HG03175 (cell line): Measurements from ENCODE around the gene KPNA6.
"Not testable (repeated sequence)": the region's sequence is repeated elsewhere in the genome, so short reads cannot be mapped to it uniquely, and the experiment has no call there.

Experiments used
- ATAC-seq: cut with Tn5 transposase; IDR thresholded peaks from one replicate; pipeline ENCODE4 v1.9.1; 2021; ENCODE audit warnings: mild to moderate bottlenecking, moderate library complexity; ENCODE audit not compliant: unreplicated experiment

The KPNA6 gene

DNA sequence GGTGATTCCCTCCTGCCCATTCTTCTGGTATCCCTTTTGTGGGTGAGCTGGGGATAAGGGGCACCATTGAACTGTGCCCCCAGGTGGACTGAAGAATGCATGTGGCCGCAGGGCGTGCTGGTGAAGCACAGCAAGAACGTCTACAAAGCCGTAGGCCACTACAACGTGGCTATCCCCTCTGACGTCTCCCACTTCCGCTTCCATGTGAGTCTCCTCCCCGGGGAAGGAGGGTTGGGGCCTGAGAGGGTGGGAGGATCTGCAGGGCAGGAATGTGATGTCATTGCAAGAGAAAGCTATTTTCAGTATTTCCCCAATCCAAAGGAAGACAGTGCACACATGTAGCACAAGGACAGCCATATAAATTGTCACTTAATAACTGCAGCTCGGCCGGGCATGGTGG, 7.5 kb upstream of the KPNA6 start:
- ATAC-seq = no peak

DNA sequence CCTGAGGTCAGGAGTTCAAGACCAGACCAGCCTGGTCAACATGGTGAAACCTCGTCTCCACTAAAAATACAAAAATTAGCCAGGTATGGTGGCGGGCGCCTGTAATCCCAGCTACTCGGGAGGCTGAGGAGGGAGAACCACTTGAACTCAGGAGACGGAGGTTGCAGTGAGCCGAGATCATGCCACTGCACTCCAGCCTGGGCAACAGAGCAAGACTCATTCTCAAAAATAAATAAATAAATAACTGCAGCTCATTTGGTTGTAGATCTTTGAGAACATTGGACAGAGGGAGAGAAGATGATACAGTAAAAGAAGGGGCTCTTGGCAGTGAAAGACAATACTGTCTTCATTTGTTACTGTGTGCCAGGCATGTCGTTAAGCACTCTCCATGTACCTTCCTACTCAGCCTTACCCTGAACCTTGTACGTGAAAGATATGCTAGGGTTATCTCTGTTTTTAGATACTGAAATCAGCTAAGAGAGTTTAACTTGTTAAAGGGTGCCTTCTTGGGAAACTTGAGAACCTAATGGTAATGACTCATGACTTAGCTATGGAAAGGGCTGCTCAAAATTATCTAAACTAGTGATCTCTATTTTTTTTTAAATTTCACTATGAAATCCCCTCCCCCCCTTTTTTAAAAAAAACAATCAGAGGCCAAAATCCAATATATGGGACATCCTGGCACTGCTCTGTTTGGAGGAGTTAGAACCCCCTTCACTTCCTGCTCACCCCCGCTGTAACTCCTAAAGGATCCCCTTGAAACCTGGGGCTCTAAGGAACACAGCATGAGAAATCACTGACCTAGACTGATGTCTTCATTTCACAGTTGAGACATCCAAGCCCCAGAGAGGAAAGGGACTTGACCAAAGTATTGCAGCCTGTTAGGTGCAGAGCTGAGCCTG, 6.8 kb upstream of the KPNA6 start:
- ATAC-seq = no peak

DNA sequence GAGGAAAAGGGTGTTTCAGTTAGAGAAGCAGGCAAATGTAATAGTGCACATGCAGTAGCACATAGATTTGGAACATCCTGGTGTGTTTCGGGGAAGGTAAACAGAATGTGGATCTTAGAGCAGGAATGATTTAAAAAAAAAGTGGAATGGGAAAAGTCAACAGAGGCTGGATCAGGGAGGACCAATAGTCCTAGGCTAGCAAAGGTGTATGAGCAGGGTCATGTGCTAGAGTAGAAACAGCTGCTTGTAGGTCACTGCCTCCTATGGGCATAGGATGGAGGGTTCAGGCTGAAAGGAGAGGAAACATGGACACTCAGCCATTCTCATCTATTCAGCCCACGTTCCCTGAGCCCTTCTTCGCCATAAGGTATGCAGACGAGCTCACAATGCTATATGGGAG, 3.7 kb upstream of the KPNA6 start:
- no peak for ATAC-seq

DNA sequence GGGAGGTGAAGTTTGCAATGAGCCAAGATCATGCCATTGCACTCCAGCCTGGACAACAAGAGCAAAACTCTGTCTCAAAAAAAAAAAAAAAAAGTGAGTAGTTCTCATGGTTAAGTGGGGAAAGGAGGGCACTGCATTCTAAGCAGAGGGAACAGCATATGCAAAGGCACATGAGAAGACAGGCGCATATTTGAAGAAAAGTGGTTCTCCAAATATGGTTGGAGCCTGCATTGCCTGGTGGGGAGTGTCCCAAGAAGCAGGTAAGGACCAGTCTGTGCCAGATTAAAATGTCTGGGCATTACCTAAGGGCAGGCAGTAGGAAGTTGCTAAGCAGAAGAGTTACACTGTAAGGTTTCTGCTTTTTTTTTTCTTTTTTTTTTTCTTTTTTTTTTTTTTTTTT, 2.5 kb upstream of the KPNA6 start:
- ATAC-seq = no peak

DNA sequence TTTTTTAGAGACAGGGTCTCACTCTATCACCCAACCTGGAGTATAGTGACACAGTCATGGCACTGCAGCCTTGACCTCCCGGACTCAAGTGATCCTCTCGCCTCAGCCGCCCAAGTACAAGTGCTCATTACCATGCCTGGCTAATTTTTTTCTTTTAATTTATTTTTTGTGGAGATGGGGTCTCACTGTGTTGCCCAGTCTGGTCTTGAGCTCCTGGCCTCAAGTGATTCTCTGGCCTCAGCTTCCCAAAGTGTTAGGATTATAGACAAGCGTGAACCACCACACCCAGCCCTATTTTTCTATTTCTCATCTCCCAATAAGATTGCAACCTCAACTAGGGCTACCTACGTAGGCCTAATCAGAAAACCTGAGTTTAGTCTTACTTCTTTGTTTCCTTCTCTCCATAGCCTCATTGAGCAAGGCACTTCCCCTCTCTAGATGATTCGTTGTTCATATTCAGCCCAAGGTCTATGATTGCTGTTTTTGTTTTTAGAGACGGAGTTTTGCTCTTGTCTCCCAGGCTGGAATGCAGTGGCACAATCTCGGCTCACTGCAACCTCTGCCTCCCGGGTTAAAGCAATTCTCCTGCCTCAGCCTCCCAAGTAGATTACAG, 1.1 kb upstream of the KPNA6 start:
- no peak for ATAC-seq

DNA sequence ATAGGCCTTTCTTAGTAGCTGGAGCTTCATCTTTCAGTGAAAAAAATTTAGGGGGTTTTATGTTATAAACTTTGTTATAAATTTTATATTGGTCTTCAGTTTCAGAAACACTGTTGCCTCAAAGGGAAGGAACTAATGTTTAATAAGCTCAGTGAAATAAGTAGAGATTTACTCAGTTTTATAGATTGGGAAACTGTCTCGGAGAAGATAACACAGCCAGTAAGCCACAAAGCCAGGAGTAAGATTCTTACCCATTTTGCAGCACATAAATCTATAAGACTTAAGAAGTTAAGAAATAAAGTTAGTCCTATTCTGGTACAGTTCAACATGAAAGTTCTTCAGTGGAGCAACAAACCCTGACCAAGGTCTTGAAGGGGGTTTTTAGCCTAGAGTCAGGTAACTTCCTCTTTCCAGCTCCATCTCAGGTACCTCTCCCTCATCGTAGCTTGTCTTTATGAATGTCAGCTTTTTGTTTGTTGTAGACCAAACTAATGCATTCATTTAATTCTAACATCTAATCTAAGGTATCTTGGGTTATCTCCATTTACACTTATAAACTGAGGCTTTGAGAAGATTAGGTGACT, 3.3 kb downstream of the KPNA6 start:
- no peak for ATAC-seq

DNA sequence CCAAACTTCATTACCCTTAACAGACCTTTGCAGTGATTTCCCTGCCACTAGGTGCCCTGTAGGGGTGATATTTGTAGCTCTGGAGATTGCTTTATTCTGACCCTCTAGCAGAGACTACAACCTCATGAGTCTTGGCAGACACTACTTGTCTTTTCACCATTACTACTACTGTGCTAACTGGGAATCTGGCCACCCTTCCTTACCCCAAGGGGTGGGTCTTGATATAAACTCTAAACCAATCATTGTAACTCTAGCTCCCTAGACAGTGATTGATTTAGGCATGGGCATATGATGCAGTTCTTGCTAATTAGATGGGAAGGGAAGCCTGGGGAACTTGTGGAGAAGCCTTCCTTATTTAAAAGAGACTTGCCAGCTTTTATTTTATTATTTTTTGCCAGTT, 3.9 kb downstream of the KPNA6 start:
- ATAC-seq = no peak

DNA sequence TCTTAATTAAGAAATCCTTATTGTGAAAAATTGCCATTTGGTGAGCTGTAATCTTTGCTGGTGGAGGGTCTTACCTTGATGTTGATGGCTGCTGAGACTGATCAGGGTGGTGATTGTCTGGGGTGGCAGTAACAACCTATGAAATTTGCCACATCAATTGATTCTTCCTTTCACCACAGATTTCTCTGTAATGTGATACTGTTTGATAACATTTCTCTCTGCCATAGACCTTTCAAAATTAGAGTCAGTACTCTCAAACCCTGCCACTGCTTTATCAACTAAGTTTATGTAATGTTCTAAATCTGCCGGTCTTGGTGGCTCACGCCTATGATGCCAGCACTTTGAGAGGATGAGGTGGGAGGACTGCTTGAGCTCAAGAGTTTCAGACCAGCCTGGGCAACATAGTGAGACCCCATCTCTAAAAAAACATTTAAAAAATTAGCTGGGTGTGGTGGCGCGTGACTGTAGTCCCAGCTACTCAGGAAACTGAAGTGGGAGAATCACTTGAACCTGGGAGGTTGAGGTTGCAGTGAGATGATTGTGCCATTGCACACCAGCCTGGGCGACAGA, 5.0 kb downstream of the KPNA6 start:
- no peak for ATAC-seq

DNA sequence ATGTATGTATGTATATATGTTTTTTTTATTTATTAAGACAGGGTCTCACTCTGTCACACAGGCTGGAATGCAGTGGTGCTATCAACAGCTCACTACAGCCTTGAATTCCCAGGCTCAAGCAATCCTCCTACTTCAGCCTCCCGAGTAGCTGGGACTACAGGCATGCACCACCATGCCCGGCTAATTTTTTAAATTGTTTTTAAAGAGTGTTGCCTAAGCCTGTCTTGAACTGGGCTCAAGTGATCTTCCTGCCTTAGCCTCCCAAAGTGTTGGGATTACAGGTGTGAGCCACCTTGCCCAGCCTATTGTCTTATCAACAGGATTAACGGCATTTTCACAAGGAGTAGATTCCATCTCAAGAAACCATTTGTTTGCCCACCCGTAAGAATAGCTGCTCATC, 5.6 kb downstream of the KPNA6 start:
- not testable (repeated sequence) for ATAC-seq

DNA sequence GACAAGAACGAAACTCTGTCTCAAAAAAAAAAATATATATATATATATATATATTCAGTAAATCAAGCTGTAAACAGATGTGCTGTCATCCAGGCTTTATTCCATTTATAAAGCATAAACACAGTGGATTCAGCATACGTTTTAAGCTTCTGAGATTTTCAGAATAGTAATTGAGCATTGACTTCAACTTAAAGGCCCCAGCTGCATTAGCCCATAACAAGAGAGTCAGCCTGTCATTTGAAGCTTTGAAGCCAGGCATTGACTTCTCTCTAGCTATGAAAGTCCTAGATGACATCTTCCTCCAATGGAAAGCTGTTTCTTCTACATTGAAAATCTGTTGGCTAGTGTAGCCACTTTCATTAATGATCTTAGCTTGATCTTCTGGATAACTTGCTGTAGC, 6.6 kb downstream of the KPNA6 start:
- no peak for ATAC-seq

DNA sequence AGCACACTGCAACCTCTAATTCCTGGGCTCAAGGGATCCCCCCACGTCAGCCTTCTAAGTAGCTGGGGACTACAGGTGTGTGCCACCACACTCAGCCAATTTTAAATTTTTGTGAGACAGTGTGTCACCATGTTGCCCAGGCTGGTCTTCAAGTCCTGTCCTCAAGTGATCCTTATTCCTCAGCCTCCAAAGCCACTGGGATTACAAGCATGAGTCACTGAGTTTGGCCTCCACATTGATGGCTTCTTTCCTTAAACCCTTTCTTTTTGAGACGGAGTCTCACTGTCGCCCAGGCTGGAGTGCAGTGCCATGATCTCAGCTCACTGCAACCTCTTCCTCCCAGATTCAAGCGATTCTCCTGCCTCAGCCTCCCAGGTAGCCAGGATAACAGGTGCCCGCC, 7.6 kb downstream of the KPNA6 start:
- no peak for ATAC-seq

DNA sequence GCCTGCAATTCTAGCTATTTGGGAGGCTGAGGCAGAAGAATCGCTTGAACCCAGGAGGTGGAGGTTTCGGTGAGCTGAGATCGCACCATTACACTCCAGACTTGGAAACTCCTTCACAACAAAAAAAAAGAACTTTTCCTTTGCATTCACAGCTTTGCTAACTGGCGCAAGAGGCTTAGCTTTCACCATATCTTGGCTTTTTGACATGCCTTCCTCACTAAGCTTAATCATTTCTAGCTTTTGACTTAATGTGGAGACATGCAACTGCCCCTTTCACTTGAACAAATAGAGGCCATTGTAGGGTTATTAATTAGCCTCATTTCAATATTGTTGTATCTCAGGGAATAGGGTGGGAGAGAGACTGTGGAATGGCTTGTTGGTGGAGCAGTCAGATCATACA, 8.7 kb downstream of the KPNA6 start:
- ATAC-seq = no peak

DNA sequence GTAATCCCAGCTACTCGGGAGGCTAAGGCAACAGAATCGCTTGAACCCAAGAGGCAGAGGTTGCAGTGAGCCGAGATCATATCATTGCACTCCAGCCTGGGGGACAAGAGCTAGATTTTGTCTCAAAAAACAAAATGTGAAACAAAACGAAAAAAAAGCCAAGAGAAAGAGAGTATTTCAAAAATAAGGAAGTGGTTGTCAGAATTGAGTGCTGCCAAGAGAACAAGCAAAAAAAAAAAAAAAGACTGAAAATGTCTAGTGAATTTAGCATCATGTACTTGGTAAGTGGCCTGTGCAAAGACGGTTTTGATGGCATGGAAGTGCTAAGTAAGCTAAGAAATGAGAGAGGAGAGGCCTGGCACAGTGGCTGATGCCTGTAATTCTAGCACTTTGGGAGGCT, 14.3 kb downstream of the KPNA6 start:
- ATAC-seq = no peak

DNA sequence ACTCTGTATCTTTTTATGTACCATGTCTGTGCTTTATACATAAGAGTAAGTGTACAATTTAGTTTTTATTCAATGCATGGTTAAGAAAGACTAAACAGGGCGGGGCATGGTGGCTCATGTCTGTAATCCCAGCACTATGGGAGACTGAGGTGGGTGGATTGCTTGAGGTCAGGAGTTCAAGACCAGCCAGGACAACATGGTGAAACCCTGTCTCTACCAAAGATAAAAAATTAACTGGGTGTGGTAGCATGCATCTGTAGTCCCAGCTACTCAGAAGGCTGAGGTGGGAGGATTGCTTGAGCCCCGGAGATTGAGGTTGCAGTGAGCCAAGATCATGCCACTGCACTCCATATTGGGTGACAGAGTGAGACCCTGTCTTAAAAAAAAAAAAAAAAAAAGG, 15.5 kb downstream of the KPNA6 start:
- not testable (repeated sequence) for ATAC-seq

DNA sequence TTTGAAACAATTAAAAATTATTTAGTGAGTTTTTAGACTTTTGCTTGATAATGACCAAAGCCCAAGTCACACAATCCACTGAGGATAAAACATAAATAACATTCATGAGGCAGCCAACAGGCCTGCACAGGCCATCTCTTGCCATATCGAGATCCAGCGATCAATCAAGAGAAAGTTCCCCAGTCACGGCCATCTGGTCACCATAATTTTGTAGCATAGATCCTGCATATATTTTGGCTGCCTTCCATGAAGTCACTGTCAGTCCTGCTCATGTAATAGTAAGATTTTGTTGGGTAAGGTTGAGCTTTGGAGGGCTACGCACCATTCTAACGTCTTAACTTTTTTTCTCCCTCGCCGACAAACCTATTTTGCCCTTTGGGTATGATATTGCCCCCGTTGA, 17.5 kb downstream of the KPNA6 start:
- ATAC-seq = no peak

DNA sequence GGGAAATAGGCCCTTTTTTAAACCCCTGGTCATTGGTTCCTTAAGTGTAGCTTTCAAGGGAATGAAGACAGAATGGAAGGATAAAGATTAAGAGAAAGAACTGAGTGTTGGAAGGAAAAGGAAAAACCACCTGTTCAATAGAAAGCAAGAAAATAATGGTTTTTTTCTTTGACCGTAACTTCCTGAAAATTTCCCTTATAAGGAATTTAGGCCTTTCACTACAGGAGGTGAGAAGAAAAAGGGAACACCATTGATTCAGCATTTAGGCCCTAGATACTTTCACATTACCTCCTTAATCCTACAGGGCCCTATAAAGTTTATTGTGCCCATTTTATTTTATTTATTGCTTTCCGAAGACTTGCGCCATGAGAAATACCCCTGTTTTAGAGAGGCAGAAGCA, 18.9 kb downstream of the KPNA6 start:
- no peak for ATAC-seq

DNA sequence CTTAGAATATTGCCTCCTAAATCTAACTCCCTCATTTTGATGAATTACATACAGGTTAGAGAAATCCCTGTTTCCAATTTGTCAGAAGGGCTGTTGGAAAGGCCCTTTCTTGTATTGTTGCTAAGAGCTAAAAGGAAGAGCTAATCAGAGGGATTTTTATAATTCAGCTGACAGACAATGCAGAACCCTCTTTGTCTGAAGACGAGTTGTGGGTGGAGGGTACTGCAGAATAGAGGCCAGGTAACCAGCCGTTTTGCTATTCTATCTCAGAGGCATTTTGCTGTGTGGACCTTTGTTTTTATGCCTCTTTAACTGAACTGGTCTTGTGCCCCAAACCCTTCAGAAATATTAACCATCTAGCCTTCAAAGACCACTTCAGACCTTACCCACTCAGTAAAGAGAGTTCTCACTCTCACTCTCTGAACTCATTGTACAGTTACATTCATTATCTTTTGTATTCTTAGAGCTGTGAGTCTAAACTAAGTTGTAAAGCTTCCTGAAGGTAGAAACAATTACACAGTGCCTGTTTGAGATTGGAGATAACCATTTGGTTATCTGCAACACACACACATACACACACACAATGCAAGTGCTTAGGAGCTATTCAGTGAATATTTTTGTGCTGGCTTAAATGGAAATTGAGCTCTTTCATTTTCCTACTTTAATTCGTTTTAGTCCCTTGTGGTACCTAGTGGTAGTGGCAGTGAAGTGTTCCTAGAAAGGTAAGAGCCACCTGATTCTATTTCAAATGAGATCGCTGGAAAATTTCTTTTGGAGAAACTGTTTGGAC, 19.7 kb downstream of the KPNA6 start:
- no peak for ATAC-seq

DNA sequence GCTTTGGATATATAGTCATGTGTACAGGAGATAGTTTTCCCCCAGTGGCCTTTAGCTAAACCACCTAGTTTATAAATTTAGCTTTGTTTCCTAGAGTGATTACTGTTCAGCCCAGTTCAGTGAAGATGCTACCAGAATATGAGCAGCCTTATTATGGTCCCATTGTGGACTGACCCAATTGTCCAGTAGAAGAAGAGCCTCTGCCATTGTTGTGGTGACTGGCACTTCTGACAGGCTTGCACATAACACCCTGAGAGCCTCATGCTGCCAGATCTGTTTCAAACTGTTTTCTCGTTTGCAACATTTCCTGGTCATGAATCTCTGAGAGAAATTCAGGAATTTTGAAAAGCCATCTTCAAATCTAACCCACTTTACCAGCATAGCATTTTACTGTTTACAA, 20.6 kb downstream of the KPNA6 start:
- no peak for ATAC-seq

DNA sequence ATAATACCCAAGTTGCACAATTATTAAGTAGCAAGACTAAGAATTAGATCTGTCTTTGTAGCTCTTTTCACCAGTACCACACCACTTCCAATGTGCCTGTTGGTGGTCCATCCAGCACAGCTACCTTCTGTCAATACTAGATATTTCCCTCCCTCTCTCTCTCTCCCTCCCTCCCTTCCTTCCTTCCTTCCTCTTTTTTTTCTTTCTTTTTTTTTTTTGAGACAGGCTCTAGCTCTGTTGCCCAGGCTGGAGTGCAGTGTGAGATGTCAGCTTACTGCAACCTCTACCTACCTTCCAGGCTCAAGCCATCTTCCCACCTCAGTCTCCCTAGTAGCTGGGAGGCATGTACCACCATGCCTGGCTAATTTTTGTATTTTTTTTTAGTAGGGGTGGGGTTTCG, 21.1 kb downstream of the KPNA6 start:
- ATAC-seq = no peak

DNA sequence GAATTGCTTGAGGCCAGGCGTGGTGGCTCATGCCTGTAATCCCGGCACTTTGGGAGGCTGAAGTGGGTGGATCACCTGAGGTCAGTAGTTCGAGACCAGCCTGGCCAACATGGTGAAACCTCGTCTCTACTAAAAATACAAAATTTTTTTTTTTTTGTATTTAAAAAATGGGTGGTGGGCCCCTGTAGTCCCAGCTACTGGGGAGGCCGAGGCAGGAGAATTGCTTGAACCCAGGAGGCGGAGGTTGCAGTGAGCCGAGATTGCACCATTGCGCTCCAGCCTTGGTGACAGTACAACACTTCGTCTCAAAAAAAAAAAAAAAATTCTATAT, 26.1 kb downstream of the KPNA6 start:
- ATAC-seq = not testable (repeated sequence)

DNA sequence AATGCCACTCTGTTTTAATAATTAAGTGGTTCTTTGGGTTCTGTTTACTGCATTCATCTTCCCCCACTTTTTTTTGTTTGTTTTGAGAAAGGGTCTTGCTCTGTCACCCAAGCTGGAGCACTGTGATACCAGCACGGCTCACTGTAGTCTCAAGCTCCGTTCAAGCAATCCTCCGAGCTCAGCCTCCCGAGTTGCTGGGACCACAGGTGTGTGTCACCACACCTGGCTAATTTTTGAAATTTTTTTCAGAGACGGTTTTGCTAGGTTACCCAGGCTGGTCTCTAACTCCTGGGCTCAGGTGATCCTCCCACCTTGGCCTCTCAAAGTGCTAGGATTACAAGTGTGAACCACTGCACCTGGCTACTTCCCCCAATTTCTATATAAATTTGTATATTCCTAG, 29.3 kb downstream of the KPNA6 start:
- no peak for ATAC-seq
